G401 (cell line): ENCODE measurements around the gene NRF1. TPM values are rescaled to one million over a fixed set of nuclear protein-coding genes. Genes with fewer than 3 reads are reported as not detected.
"Not testable (repeated sequence)": the region's sequence is repeated elsewhere in the genome, so short reads cannot be mapped to it uniquely, and the experiment has no call there.

Experiments
- DNase-seq: peaks from one replicate; pipeline ENCODE4 v3.0.0-alpha.2; 2015; ENCODE audit warnings: low spot score
- in situ Hi-C: cut with HindIII; loops from 2 replicates; pipeline ENCODE4 v1.10.0; 2016; ENCODE audit warnings: low sequenced_read_pairs, mixed read lengths
- total RNA-seq: library from RNA; depleted of rRNA; stranded (reverse); fragments of >200 nt; shearing (Covaris generic); gene quantifications from 2 replicates; pipeline ENCODE4 v1.2.3, GENCODE V29; 2014

Gene NRF1
- total RNA-seq, 1 experiment from 2014 or later: 23.6 TPM

DNA sequence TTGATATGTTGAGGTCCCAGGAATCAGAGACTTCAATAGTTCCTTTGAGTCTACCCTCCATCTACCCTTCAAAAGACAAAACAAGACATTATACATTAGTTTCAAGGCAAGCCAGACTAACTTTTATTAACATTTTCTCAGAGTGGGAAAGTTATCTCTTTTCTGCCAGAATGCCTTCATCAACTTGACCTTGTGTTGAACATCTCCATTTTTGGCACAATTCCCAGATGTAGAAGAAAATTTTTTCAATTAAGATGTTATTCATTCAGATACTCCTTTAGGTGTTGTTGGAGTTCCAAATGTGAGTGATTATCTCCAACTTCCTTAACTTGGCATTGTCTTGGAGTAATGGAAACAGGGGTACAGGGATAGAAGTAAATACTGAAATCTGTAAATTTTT lies 59.1 kb downstream of the NRF1 start:
- in situ Hi-C loops: no loop called here
- no peak for DNase-seq

- in situ Hi-C loops: no loop called here
- no peak for DNase-seq
Measured at GRCh38 chr7:129671266-129671665, 59.7 kb downstream of the NRF1 start.

DNA sequence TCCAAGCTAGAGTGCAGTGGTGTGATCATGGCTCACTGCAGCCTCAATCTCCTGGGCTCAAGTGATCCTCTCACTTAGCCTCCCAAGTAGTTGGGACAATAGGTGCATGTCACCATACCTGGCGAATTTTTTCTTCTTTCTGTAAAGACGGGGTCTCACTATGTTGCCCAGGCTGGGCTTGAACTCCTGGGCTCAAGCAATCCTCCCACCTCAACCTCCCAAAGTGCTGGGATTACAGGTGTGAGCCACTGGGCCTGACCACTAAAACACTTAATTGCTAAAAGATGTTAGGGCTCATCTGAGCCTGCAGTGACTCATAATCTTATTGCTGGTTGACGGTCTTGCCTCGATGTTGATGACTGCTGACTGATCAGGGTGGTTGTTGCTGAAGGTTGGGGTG lies 63.0 kb downstream of the NRF1 start:
- in situ Hi-C loops, DNase-seq: not testable (repeated sequence)

GRCh38 chr7:129675521-129675920 lies 64.0 kb downstream of the NRF1 start:
- in situ Hi-C loops: no loop called here
- no peak for DNase-seq

DNA sequence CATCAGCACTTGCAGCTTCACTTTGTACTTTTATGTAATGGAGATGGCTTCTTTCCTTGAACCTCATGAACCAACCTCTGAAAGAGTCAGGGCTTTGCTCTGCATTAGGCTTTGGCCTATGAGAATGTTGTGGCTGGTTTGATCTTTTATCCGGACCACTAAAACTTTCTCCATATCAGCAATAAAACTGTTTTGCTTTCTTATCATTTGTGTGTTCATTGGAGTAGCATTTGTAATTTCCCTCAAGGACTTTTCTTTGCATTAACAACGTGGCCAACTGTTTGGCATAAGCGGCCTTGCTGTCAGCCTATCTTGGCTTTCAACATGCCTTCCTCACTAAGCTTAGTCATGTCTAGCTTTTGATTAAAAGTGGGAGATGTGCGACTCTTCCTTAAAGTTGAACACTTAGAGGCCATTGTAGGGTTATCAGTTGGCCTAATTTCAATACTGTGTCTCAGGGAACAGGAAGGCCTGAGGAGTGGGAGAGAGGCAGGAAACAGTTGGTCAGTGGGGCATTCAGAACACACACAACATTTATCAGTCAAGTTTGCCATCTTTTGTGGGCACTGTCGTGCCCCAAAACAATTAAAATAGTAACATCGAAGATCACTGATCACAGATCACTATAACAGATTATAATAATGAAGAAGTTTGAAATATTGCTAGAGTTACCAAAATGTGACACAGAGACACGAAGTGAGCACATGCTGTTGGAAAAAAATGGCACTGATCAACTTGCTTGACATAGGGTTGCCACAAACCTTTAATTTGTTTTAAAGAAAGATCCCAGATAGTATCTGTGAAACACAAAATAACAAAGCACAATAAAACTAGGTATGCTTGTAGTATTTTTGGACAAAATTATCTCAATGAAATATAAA lies 64.7 kb downstream of the NRF1 start:
- in situ Hi-C loops: no loop called here
- no peak for DNase-seq

- in situ Hi-C loops: no loop called here
- DNase-seq: no peak
Measured at GRCh38 chr7:129677796-129678195, 66.3 kb downstream of the NRF1 start.

DNA sequence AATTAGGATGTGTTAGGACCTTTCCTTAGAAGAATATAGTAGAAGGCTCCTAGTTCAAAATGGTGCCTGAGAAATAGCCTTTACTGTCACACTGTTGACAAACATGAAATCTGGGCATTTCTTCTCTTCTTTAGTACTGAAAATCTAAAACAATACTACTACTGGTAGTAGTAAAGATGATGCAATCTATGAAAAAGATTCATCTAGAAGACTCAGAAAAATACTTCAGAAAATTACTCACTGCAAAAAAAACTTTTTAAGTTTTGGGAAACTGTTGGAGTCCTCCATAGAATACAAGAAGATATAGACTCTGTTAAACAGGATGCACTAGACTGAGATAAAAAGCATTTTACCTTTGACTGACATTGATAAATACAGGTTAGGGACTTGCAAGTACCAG lies 67.1 kb downstream of the NRF1 start:
- DNase-seq: no peak
- in situ Hi-C loops: no loop called here

GRCh38 chr7:129680400-129680799 lies 68.9 kb downstream of the NRF1 start:
- in situ Hi-C loops: no loop called here

DNA sequence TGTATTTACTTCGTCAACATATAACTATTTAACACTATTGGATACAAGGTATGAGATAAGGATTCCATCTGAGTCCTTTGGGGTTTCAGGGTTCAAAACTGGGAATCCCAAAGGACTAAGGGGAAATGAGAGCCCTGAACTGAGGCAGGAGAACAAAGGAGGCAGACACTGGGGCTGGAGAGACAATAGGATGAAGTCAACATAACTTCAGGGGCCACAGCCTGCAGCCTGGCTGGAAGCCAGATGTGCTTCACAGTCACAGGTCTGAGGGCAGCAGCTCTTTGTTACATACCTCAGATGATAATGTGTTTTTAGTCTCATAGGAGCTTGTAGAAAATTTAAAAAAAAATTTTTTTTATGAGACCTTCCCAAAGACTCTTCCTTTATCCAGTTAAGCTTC lies 73.3 kb downstream of the NRF1 start:
- DNase-seq: no peak
- in situ Hi-C loops: no loop called here

More at GRCh38 chr7:129680400-129680799, 68.9 kb downstream of the NRF1 start:
- DNase-seq: no peak

GRCh38 chr7:129686063-129686462 lies 74.5 kb downstream of the NRF1 start:
- in situ Hi-C loops: no loop called here
- DNase-seq: no peak

- in situ Hi-C loops: no loop called here
- DNase-seq: no peak
Measured at GRCh38 chr7:129688503-129689222, 77.1 kb downstream of the NRF1 start.

DNA sequence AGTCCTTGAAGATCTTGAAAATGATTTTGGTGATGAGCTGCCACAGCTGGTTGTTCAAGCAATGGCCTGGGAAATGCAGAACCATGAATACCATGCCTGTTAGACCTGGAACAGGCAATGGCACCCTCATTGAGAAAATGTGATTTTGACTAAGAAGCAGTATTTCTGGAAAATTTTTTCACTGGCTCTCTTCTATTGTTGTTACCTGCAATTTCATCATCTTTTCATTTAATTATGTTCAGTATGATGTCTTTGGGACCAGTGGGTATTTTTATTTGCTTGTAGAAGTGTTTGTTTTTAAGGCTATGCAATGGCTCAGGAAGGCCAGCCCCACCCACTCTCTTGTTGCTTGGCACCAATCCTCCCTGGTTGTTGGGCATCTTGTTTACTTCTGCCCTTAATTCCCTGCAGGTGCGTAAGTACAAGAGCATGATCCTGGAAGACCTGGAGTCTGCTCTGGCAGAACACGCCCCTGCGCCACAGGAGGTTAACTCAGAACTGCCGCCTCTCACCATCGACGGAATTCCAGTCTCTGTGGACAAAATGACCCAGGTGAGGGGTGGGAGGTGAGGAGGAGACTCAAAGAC lies 78.6 kb downstream of the NRF1 start:
- no peak for DNase-seq
- in situ Hi-C loops: no loop called here

DNA sequence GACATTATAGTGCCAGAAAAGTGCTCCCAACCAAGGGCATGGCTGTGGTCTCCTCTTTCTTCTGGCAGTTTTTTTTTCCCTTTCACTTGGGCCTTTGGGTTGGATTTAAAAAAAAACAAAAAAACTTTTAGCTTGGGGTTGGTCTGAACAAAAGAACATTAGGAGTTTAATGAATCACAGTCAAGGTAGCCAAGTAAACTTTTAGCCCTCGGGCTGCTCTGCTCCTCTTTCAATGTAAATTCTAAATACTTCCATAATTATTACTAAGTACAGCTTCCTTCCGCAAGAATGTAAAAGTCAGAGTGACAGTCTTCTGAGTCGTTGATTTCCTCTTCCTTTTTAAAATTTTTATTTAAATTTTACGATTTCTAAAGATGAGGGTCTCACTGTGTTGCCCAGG lies 79.2 kb downstream of the NRF1 start:
- no peak for DNase-seq
- in situ Hi-C loops: no loop called here

GRCh38 chr7:129698516-129699418 lies 87.2 kb downstream of the NRF1 start:
- DNase-seq: no peak
- in situ Hi-C loops: no loop called here

DNA sequence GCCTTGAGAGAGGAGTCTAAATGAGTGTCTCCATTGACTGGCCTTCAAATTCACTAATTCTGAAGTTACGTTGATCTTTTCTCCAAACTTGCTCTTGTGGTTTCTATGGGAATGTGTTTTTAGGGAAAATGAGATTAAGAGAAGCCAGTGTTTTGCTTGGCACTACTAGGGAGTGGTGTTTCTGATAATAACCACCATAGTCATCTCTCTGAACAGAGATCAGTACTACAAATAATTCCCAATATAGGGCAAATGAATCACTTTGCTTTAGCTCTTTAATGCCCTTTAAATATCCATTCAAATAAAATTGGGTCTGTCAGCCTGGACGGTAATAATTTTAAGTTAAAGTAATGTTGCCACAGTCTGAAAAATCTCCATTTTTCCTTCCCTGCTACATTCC lies 90.8 kb downstream of the NRF1 start:
- in situ Hi-C loops: no loop called here
- DNase-seq: no peak

GRCh38 chr7:129702761-129703338 lies 91.3 kb downstream of the NRF1 start:
- no peak for DNase-seq
- in situ Hi-C loops: no loop called here

- in situ Hi-C loops: no loop called here
- no peak for DNase-seq
Measured at GRCh38 chr7:129703751-129704150, 92.2 kb downstream of the NRF1 start.

GRCh38 chr7:129707910-129708499 lies 96.5 kb downstream of the NRF1 start:
- DNase-seq: no peak
- in situ Hi-C loops: no loop called here

DNA sequence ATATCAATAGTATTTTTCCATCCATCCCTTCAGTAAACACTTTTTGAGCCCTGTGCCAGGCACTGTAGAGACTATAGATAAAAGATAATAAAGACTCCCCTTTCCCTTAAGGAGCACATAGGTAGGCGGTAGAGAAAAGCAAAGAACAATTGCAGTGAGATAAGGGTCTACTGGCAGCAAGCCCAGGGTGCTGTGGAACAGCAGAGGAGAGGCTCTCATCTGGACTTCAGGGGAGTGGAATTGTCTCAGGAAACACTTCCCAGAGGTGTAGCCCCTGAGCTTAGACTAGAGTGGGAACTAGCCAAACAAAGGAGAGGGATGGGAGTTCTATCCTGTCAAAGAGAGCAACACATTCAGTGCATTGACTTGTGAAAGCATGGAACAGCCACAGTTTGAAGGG lies 102.0 kb downstream of the NRF1 start:
- DNase-seq: no peak
- in situ Hi-C loops: no loop called here
